Endodermal cell (in vitro differentiated cells): ENCODE data around the gene ZHX3. TPM values are rescaled to one million over a fixed set of nuclear protein-coding genes. Genes with fewer than 3 reads are reported as not detected.

ENCODE experiments used
- DNase-seq: peaks from one replicate; pipeline ENCODE4 v3.0.0-alpha.2; 2017
- H3K27ac ChIP-seq: 2 replicates; pipeline ENCODE4 v1.5.1; 2013; ENCODE audit warnings: mild to moderate bottlenecking, low read depth, low read length, moderate library complexity
- H3K27me3 ChIP-seq: 2 replicates; pipeline ENCODE4 v1.6.1; 2013; ENCODE audit warnings: mild to moderate bottlenecking, low read length, moderate library complexity; ENCODE audit not compliant: insufficient read depth, control insufficient read depth, poor library complexity, severe bottlenecking
- H3K36me3 ChIP-seq: 2 replicates; pipeline ENCODE4 v1.7.0; 2013; ENCODE audit warnings: mild to moderate bottlenecking, low read length, moderate library complexity; ENCODE audit not compliant: control insufficient read depth, insufficient read depth
- H3K4me1 ChIP-seq: one replicate; pipeline ENCODE4 v1.7.0; 2013; ENCODE audit warnings: low read length; ENCODE audit not compliant: control insufficient read depth, insufficient read depth
- H3K4me3 ChIP-seq: 2 replicates; pipeline ENCODE4 v1.5.1; 2013; ENCODE audit warnings: mild to moderate bottlenecking, low read length, moderate library complexity
- H3K9ac ChIP-seq: 2 replicates; pipeline ENCODE4 v1.6.1; 2013; ENCODE audit warnings: mild to moderate bottlenecking, low read length, moderate library complexity; ENCODE audit not compliant: poor library complexity, severe bottlenecking; ENCODE audit errors: extremely low read depth
- H3K9me3 ChIP-seq: 2 replicates; pipeline ENCODE4 v1.6.1; 2013; ENCODE audit warnings: mild to moderate bottlenecking, low read length, moderate library complexity; ENCODE audit not compliant: control insufficient read depth
- H3K27ac Mint-ChIP-seq: 2 replicates; pipeline ENCODE4 v1.8.0; 2020; ENCODE audit warnings: mixed read lengths
- H3K27me3 Mint-ChIP-seq: 2 replicates; pipeline ENCODE4 v1.8.0; 2021; ENCODE audit warnings: mild to moderate bottlenecking, mixed read lengths; ENCODE audit not compliant: insufficient read depth
- H3K36me3 Mint-ChIP-seq: 2 replicates; pipeline ENCODE4 v1.8.0; 2020; ENCODE audit warnings: low read depth, mixed read lengths
- H3K4me1 Mint-ChIP-seq: 2 replicates; pipeline ENCODE4 v1.8.0; 2020; ENCODE audit warnings: mixed read lengths
- H3K4me3 Mint-ChIP-seq: 2 replicates; pipeline ENCODE4 v1.8.0; 2020; ENCODE audit warnings: mild to moderate bottlenecking, moderate library complexity, mixed read lengths
- H3K9me3 Mint-ChIP-seq: 2 replicates; pipeline ENCODE4 v1.8.0; 2020; ENCODE audit warnings: mild to moderate bottlenecking, mixed read lengths
- CTCF ChIP-seq: fragments of 200-600 bp; sonication (generic); conservative IDR thresholded peaks from 2 replicates; pipeline ENCODE4 v1.5.0; 2021; ENCODE audit warnings: antibody characterized with exemption, mild to moderate bottlenecking
- WGBS, 2 experiments: methylation state at CpG; one replicate each; pipeline versions ENCODE4 v1.1.5 to v1.1.7; 2013; ENCODE audit warnings: missing lambda C conversion rate in 2 of 2, mixed read lengths in 1 of 2; ENCODE audit not compliant: insufficient coverage in 1 of 2, insufficient read length in 1 of 2; 5-methylcytosine and 5-hydroxymethylcytosine counted together
- total RNA-seq, 2 donors: library from RNA; stranded (reverse); fragmentation: NEBNext Ultra II Directional in 1 of 2; extraction: Animal tissue kit (Norgen Biotek cat#: 25700) in 1 of 2; gene quantifications; 2 replicates in 1 of 2; 3 replicates in 1 of 2; pipeline ENCODE4 v1.2.1, GENCODE V29; 2021

Gene ZHX3
- total RNA-seq, 2 donors from 2014 or later = 5.4 to 5.5 TPM

- no peak for DNase-seq
- Mint-ChIP-seq H3K4me3 (no peak overlapping the region), H3K27ac (no peak overlapping the region), H3K4me1 (peaks cover 12% of the 10 kb centered on the region), H3K27me3 (no peaks in the 10 kb centered on the region), H3K9me3 (peaks cover 15% of the 10 kb centered on the region), H3K36me3 (peaks cover 6% of the 10 kb centered on the region)
- Histone ChIP-seq H3K27me3 (no peaks in the 10 kb centered on the region), H3K36me3 (no peaks in the 10 kb centered on the region), H3K27ac (no peak overlapping the region), H3K9ac (no peak overlapping the region), H3K4me3 (no peak overlapping the region), H3K4me1 (peaks cover 4% of the 10 kb centered on the region), H3K9me3 (peaks cover 22% of the 10 kb centered on the region)
- 100% methylated on average over 1 of the region's 1 CpG; no CpG with 5 or more reads in 1 of the 2 experiments for WGBS, 2 experiments
- no peak for TF ChIP-seq CTCF
Observed at GRCh38 chr20:41196653-41197225, 120.8 kb downstream of the ZHX3 start.

GRCh38 chr20:41192575-41192974 is 125.0 kb downstream of the ZHX3 start:
- no peaks in the 10 kb centered on the region for H3K9me3 ChIP-seq
- H3K36me3 Mint-ChIP-seq = no peaks in the 10 kb centered on the region
- H3K4me1 Mint-ChIP-seq = no peaks in the 10 kb centered on the region
- peaks cover 2% of the 10 kb centered on the region for H3K9me3 Mint-ChIP-seq
- no peak overlapping the region for H3K4me3 Mint-ChIP-seq
- no peak for DNase-seq
- H3K9ac ChIP-seq = no peak overlapping the region
- H3K27me3 Mint-ChIP-seq = no peaks in the 10 kb centered on the region
- peak; percentile 38 for TF ChIP-seq CTCF
- H3K36me3 ChIP-seq = no peaks in the 10 kb centered on the region
- H3K27me3 ChIP-seq = no peaks in the 10 kb centered on the region
- H3K4me1 ChIP-seq = no peaks in the 10 kb centered on the region
- WGBS, 2 experiments = 83 to 89% methylated on average over 1 to 3 of the region's 3 CpGs
- no peak overlapping the region for H3K27ac ChIP-seq
- H3K27ac Mint-ChIP-seq = no peak overlapping the region
- H3K4me3 ChIP-seq = no peak overlapping the region

GRCh38 chr20:41191562-41192500 is 125.7 kb downstream of the ZHX3 start:
- no peaks in the 10 kb centered on the region for H3K4me1 ChIP-seq
- no peak for DNase-seq
- H3K36me3 ChIP-seq = no peaks in the 10 kb centered on the region
- Mint-ChIP-seq H3K4me3 (no peak overlapping the region), H3K4me1 (no peaks in the 10 kb centered on the region), H3K9me3 (peaks cover 2% of the 10 kb centered on the region), H3K27ac (no peak overlapping the region), H3K27me3 (no peaks in the 10 kb centered on the region), H3K36me3 (no peaks in the 10 kb centered on the region)
- H3K9me3 ChIP-seq = no peaks in the 10 kb centered on the region
- H3K27ac ChIP-seq = no peak overlapping the region
- no peak for TF ChIP-seq CTCF
- H3K27me3 ChIP-seq = no peaks in the 10 kb centered on the region
- H3K4me3 ChIP-seq = no peak overlapping the region
- no peak overlapping the region for H3K9ac ChIP-seq
- 91 to 92% methylated on average over 4 to 5 of the region's 5 CpGs for WGBS, 2 experiments
